B cell (primary cell): Measurements from ENCODE around the gene WFDC2. TPM values are rescaled to one million over a fixed set of nuclear protein-coding genes. Genes with fewer than 3 reads are reported as not detected.

ENCODE experiments used
- ATAC-seq: fragments of 200-7000 bp; cut with Tn5 transposase; one replicate; pipeline ENCODE4 v1.10.0; 2021; ENCODE audit warnings: low read depth, mild to moderate bottlenecking, moderate number of reproducible peaks, moderate library complexity
- CTCF ChIA-PET: fragments of 350-600 bp; sonication (Branson Sonifier 250); formaldehyde crosslinking; loops from one replicate; lab custom pipeline; 2021; ENCODE audit warnings: antibody characterized with exemption, inconsistent platforms; lab: Charles Lee
- POLR2A ChIA-PET: fragments of 350-600 bp; sonication (Branson Sonifier 250); formaldehyde crosslinking; loops from one replicate; lab custom pipeline; 2021; ENCODE audit warnings: antibody characterized with exemption; lab: Charles Lee
- DNase-seq: peaks from one replicate; pipeline ENCODE4 v3.0.0; 2013
- H2AFZ ChIP-seq: 2 replicates; pipeline ENCODE4 v1.6.1; 2012; ENCODE audit warnings: mild to moderate bottlenecking, low read depth, low read length; ENCODE audit not compliant: insufficient read depth, poor library complexity, severe bottlenecking
- H3K27ac ChIP-seq, 2 donors: 1 replicate in 1 of 2; 2 replicates in 1 of 2; pipeline ENCODE4 v1.5.1; 2012 to 2013; ENCODE audit warnings: low read length in 2 of 2, mild to moderate bottlenecking in 2 of 2, moderate library complexity in 1 of 2
- H3K27me3 ChIP-seq, 4 experiments: fragments of 200-600 bp in 1 of 4; sonication (generic) in 1 of 4; replicated peaks in 1 of 4; 1 replicate in 2 of 4; 2 replicates in 2 of 4; pipeline versions ENCODE4 v1.6.1 to v1.7.0; 2013 to 2016; ENCODE audit warnings: low read length in 3 of 4, mild to moderate bottlenecking in 2 of 4, mixed read lengths in 1 of 4, moderate library complexity in 1 of 4; ENCODE audit not compliant: insufficient read depth in 4 of 4, control insufficient read depth in 3 of 4; ENCODE audit errors: control extremely low read depth in 1 of 4
- H3K36me3 ChIP-seq, 2 experiments: replicated peaks in 1 of 2; 1 replicate in 1 of 2; 2 replicates in 1 of 2; pipeline versions ENCODE4 v1.6.1 to v1.7.1; 2013; ENCODE audit warnings: low read length in 1 of 2; ENCODE audit not compliant: insufficient read depth in 2 of 2, control insufficient read depth in 1 of 2; ENCODE audit errors: control extremely low read depth in 1 of 2, extremely low read depth in 1 of 2
- H3K4me1 ChIP-seq, 2 donors: fragments of 200-600 bp in 1 of 2; sonication (generic) in 1 of 2; 1 replicate in 1 of 2; 2 replicates in 1 of 2; pipeline versions ENCODE4 v1.5.1 to v1.6.1; 2013 to 2017; ENCODE audit warnings: low read length in 2 of 2; ENCODE audit not compliant: control insufficient read depth in 2 of 2, insufficient read depth in 2 of 2
- H3K4me2 ChIP-seq: replicated peaks from 2 replicates; pipeline ENCODE3; 2012; ENCODE audit warnings: mild to moderate bottlenecking, low read depth, low read length; ENCODE audit not compliant: poor library complexity, severe bottlenecking
- H3K4me3 ChIP-seq, 5 experiments: fragments of 200-600 bp in 1 of 5; sonication (generic) in 1 of 5; 1 replicate in 3 of 5; 2 replicates in 2 of 5; pipeline versions ENCODE4 v1.5.1 to v1.7.0; 2011 to 2016; ENCODE audit warnings: low read length in 4 of 5, mild to moderate bottlenecking in 4 of 5, low read depth in 2 of 5, control low read depth in 1 of 5, moderate library complexity in 1 of 5; ENCODE audit not compliant: insufficient read depth in 1 of 5; ENCODE audit errors: control extremely low read depth in 1 of 5, extremely low read depth in 1 of 5
- H3K79me2 ChIP-seq: fragments of 200-600 bp; sonication (generic); one replicate; pipeline ENCODE4 v1.6.0; 2016; ENCODE audit warnings: low read length; ENCODE audit not compliant: control insufficient read depth, insufficient read depth
- H3K9ac ChIP-seq: fragments of 200-600 bp; sonication (generic); 2 replicates; pipeline ENCODE4 v1.6.1; 2017; ENCODE audit warnings: mild to moderate bottlenecking, low read length, moderate library complexity
- H3K9me3 ChIP-seq, 3 donors: one replicate each; pipeline versions ENCODE4 v1.6.1 to v1.7.1; 2013; ENCODE audit warnings: low read length in 2 of 3; ENCODE audit not compliant: control insufficient read depth in 2 of 3, insufficient read depth in 1 of 3; ENCODE audit errors: control extremely low read depth in 1 of 3
- H4K20me1 ChIP-seq: 2 replicates; pipeline ENCODE4 v1.6.0; 2012; ENCODE audit warnings: mild to moderate bottlenecking, low read length; ENCODE audit not compliant: insufficient read depth, control insufficient read depth, poor library complexity, severe bottlenecking
- H3K27ac Mint-ChIP-seq: one replicate; pipeline ENCODE4 v1.8.0; 2021; ENCODE audit warnings: mixed read lengths
- H3K27me3 Mint-ChIP-seq: one replicate; pipeline ENCODE4 v1.8.0; 2021; ENCODE audit warnings: mixed read lengths
- H3K4me1 Mint-ChIP-seq: one replicate; pipeline ENCODE4 v1.8.0; 2021; ENCODE audit warnings: mixed read lengths
- H3K4me3 Mint-ChIP-seq: one replicate; pipeline ENCODE4 v1.8.0; 2021; ENCODE audit warnings: mixed read lengths
- H3K9me3 Mint-ChIP-seq: one replicate; pipeline ENCODE4 v1.8.0; 2022; ENCODE audit warnings: mixed read lengths; ENCODE audit not compliant: insufficient read depth
- CTCF ChIP-seq: fragments of 200-600 bp; IDR thresholded peaks from one replicate; pipeline ENCODE4 v1.8.0; 2022; ENCODE audit warnings: antibody characterized with exemption, mild to moderate bottlenecking
- EZH2 ChIP-seq: IDR thresholded peaks from 2 replicates; pipeline ENCODE4 v1.6.1; 2012; ENCODE audit warnings: borderline replicate concordance, low read depth, mild to moderate bottlenecking, moderate library complexity, low read length; ENCODE audit not compliant: insufficient read depth, poor library complexity, severe bottlenecking
- WGBS: methylation state at CpG from one replicate; pipeline ENCODE4 v1.1.5; 2013; ENCODE audit warnings: missing lambda C conversion rate; ENCODE audit not compliant: insufficient coverage; 5-methylcytosine and 5-hydroxymethylcytosine counted together
- intact Hi-C: fragments of 100-400 bp; cut with micrococcal nuclease; formaldehyde crosslinking; loops from one replicate; pipeline ENCODE4 v1.10.0; 2022
- polyA plus RNA-seq: library from polyadenylated mRNA; depleted of rRNA; stranded (reverse); fragments of >200 nt; gene quantifications from 2 replicates; pipeline ENCODE4 v1.2.3, GENCODE V29; 2012
- total RNA-seq, 2 donors: library from RNA; stranded (reverse); fragments of 120-200 nt in 1 of 2; gene quantifications; 1 replicate in 1 of 2; 2 replicates in 1 of 2; pipeline versions ENCODE4 v1.2.3 to v1.2.4, GENCODE V29; 2013 to 2022

The WFDC2 gene
- total and polyA plus RNA-seq, 2 donors (not counting 1 experiment from before 2014, with no cell fraction given): 0.81 TPM; not detected in 1

DNA sequence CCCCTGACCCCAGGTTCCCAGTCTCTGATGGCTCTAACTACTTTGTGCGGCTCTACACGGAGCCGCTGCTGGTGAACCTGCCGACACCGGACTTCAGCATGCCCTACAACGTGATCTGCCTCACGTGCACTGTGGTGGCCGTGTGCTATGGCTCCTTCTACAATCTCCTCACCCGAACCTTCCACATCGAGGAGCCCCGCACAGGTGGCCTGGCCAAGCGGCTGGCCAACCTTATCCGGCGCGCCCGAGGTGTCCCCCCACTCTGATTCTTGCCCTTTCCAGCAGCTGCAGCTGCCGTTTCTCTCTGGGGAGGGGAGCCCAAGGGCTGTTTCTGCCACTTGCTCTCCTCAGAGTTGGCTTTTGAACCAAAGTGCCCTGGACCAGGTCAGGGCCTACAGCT lies 44.0 kb upstream of the WFDC2 start:
- TF ChIP-seq EZH2 (no peak), CTCF (no peak)
- Histone ChIP-seq H3K27me3 (no peaks in the 10 kb centered on the region), H3K9ac (no peak overlapping the region), H3K79me2 (no peaks in the 10 kb centered on the region), H3K36me3 (peaks cover 10 to 51% of the 10 kb centered on the region in 2 experiments), H2AFZ (no peak overlapping the region), H3K4me2 (no peak overlapping the region), H3K27ac (no peak overlapping the region), H3K9me3 (no peaks in the 10 kb centered on the region), H3K4me3 (no peak overlapping the region), H4K20me1 (no peaks in the 10 kb centered on the region), H3K4me1 (no peaks in the 10 kb centered on the region)
- POLR2A ChIA-PET: no interaction called here
- intact Hi-C loops: no loop called here
- WGBS: 97% methylated on average over 17 of the region's 17 CpGs
- no peak overlapping the region for H3K4me3 Mint-ChIP-seq
- H3K27me3 Mint-ChIP-seq: no peaks in the 10 kb centered on the region
- CTCF ChIA-PET: interaction anchor here (1.1 to 15.7 kb wide), 2 partner anchors 12 to 56 kb away, joined by 5 to 814 read pairs; partner anchors contain the start of genes SYS1 and TP53TG5
- H3K4me1 Mint-ChIP-seq: no peaks in the 10 kb centered on the region
- no peak overlapping the region for H3K27ac Mint-ChIP-seq
- ATAC-seq (no peak), DNase-seq (no peak)
- H3K9me3 Mint-ChIP-seq: no peaks in the 10 kb centered on the region

GRCh38 chr20:45426320-45427016 lies 43.1 kb upstream of the WFDC2 start:
- peaks cover 6 to 42% of the 10 kb centered on the region in 2 experiments for H3K36me3 ChIP-seq
- ChIA-PET POLR2A (interaction anchor here (0.6 kb wide), 1 partner anchor 57 kb away, joined by 3 read pairs; no protein-coding TSS in a partner anchor), CTCF (interaction anchor here (0.6 to 15.7 kb wide), 3 partner anchors 11 to 167 kb away, joined by 3 to 814 read pairs (median 5); partner anchors contain the start of genes SYS1 and TP53TG5)
- no peak overlapping the region for H3K9ac ChIP-seq
- intact Hi-C loops: no loop called here
- DNase-seq: no peak
- H3K4me1 ChIP-seq: peaks cover 0 to 2% of the 10 kb centered on the region in 2 donors
- Mint-ChIP-seq H3K4me1 (peaks cover 2% of the 10 kb centered on the region), H3K27ac (no peak overlapping the region), H3K9me3 (no peaks in the 10 kb centered on the region), H3K4me3 (no peak overlapping the region), H3K27me3 (no peaks in the 10 kb centered on the region)
- H2AFZ ChIP-seq: no peak overlapping the region
- H3K4me3 ChIP-seq: no peak overlapping the region
- TF ChIP-seq EZH2 (no peak), CTCF (no peak)
- H3K4me2 ChIP-seq: no peak overlapping the region
- 95% methylated on average over 3 of the region's 5 CpGs for WGBS
- H3K79me2 ChIP-seq: no peaks in the 10 kb centered on the region
- H3K9me3 ChIP-seq: no peaks in the 10 kb centered on the region
- no peak for ATAC-seq
- H4K20me1 ChIP-seq: no peaks in the 10 kb centered on the region
- no peaks in the 10 kb centered on the region for H3K27me3 ChIP-seq
- no peak overlapping the region for H3K27ac ChIP-seq
